Natural killer cell treated with Interleukin-12 subunit alpha and Interleukin-12 subunit beta and Interleukin-15 and Interleukin-18, amount 100 ng/mL, for 72 hours (primary cell): ENCODE measurements around the gene PKP4. TPM values are rescaled to one million over a fixed set of nuclear protein-coding genes. Genes with fewer than 3 reads are reported as not detected.

Experiments used
- ATAC-seq, 2 donors: fragments of 150-1000 bp; cut with Tn5 transposase in 1 of 2; sonication (Bioruptor Pico), chemical (Tn5 transposase) in 1 of 2; 2 replicates each; pipeline ENCODE4 v1.10.0; 2021
- DNase-seq: peaks from one replicate; pipeline ENCODE4 v3.0.0; 2022; ENCODE audit warnings: low spot score
- H3K27ac Mint-ChIP-seq, 2 donors: 1 replicate in 1 of 2; 2 replicates in 1 of 2; pipeline ENCODE4 v1.8.0; 2022; ENCODE audit warnings: mixed read lengths in 2 of 2, mild to moderate bottlenecking in 1 of 2, moderate library complexity in 1 of 2
- H3K27me3 Mint-ChIP-seq, 2 donors: 1 replicate in 1 of 2; 2 replicates in 1 of 2; pipeline ENCODE4 v1.8.0; 2022; ENCODE audit warnings: mixed read lengths in 2 of 2
- H3K36me3 Mint-ChIP-seq: one replicate; pipeline ENCODE4 v1.8.0; 2022; ENCODE audit warnings: mixed read lengths
- H3K4me1 Mint-ChIP-seq, 2 donors: 1 replicate in 1 of 2; 2 replicates in 1 of 2; pipeline ENCODE4 v1.8.0; 2022; ENCODE audit warnings: low read depth in 2 of 2, mixed read lengths in 2 of 2, mild to moderate bottlenecking in 1 of 2
- H3K4me3 Mint-ChIP-seq: one replicate; pipeline ENCODE4 v1.8.0; 2022; ENCODE audit warnings: mixed read lengths
- H3K9me3 Mint-ChIP-seq: 2 replicates; pipeline ENCODE4 v1.8.0; 2022; ENCODE audit warnings: mixed read lengths
- total RNA-seq, 2 donors: library from RNA; stranded (reverse); gene quantifications; one replicate each; pipeline ENCODE4 v1.2.3, GENCODE V29; 2022

PKP4 gene
- total RNA-seq, 2 donors from 2014 or later = 16.9 to 54.4 TPM

- H3K36me3 Mint-ChIP-seq = no peaks in the 10 kb centered on the region
- H3K9me3 Mint-ChIP-seq = no peaks in the 10 kb centered on the region
- H3K27ac Mint-ChIP-seq = no peak overlapping the region
- no peaks in the 10 kb centered on the region for H3K4me1 Mint-ChIP-seq
- H3K27me3 Mint-ChIP-seq = peaks cover 7% of the 10 kb centered on the region in 2 donors
- no peak overlapping the region for H3K4me3 Mint-ChIP-seq
- ATAC-seq (no peak), DNase-seq (no peak)
Observed at GRCh38 chr2:158729873-158730620, 273.3 kb downstream of the PKP4 start.

GRCh38 chr2:158730621-158731140 is 273.9 kb downstream of the PKP4 start:
- Mint-ChIP-seq H3K4me1 (no peaks in the 10 kb centered on the region), H3K4me3 (no peak overlapping the region), H3K9me3 (no peaks in the 10 kb centered on the region), H3K27ac (no peak overlapping the region), H3K36me3 (no peaks in the 10 kb centered on the region), H3K27me3 (peaks cover 7 to 8% of the 10 kb centered on the region in 2 donors)
- DNase-seq = no peak
- no peak for ATAC-seq

- Mint-ChIP-seq H3K4me1 (no peaks in the 10 kb centered on the region), H3K9me3 (no peaks in the 10 kb centered on the region), H3K27me3 (peaks cover 11 to 15% of the 10 kb centered on the region in 2 donors)
Observed at GRCh38 chr2:158731386-158731785, 274.6 kb downstream of the PKP4 start.

More at GRCh38 chr2:158731386-158731785, 274.6 kb downstream of the PKP4 start:
- DNase-seq (no peak), ATAC-seq (no peak)
- Mint-ChIP-seq H3K36me3 (no peaks in the 10 kb centered on the region), H3K4me3 (no peak overlapping the region), H3K27ac (no peak overlapping the region)

Other genes with a start within 250 kb of the PKP4 start
- not detected for gene CCDC148, start 199 bp upstream of the PKP4 start, total RNA-seq